HepG2 (cell line): ENCODE measurements around the gene TRAF4. TPM values are rescaled to one million over a fixed set of nuclear protein-coding genes. Genes with fewer than 3 reads are reported as not detected.

Source experiments
- DR1 ChIP-seq: sonication (generic); formaldehyde crosslinking; IDR thresholded peaks from 2 replicates; pipeline ENCODE4 v1.8.0; 2021; ENCODE audit warnings: mild to moderate bottlenecking, missing genetic modification reagents, inconsistent platforms
- HDAC6 ChIP-seq: fragments of 200-600 bp; sonication (generic); IDR thresholded peaks from 2 replicates; pipeline ENCODE4 v1.7.0; 2017; ENCODE audit warnings: mild to moderate bottlenecking, antibody characterized with exemption, low read length, low read depth
- IRX3 ChIP-seq: sonication (generic); formaldehyde crosslinking; IDR thresholded peaks from 2 replicates; pipeline ENCODE4 v1.8.1; 2023; ENCODE audit warnings: mild to moderate bottlenecking, low read depth, missing genetic modification reagents, borderline replicate concordance
- KLF9 ChIP-seq: IDR thresholded peaks from 2 replicates; pipeline ENCODE4 v1.6.1; 2016; ENCODE audit warnings: low read depth
- MAFF ChIP-seq: IDR thresholded peaks from 2 replicates; pipeline ENCODE4 v1.6.1; 2011; ENCODE audit warnings: low read depth, low read length, improper control_type of control experiment
- MED1 ChIP-seq: sonication (generic); formaldehyde crosslinking; IDR thresholded peaks from 2 replicates; pipeline ENCODE4 v1.4.0; 2020; ENCODE audit warnings: missing genetic modification reagents
- NCOR1 ChIP-seq: fragments of 200-600 bp; sonication (generic); IDR thresholded peaks from 2 replicates; pipeline ENCODE4 v1.7.0; 2017; ENCODE audit warnings: antibody characterized with exemption, low read length, borderline replicate concordance
- NFIB ChIP-seq: sonication (generic); formaldehyde crosslinking; IDR thresholded peaks from 2 replicates; pipeline ENCODE4 v1.9.0; 2021; ENCODE audit warnings: missing genetic modification reagents, mild to moderate bottlenecking, borderline replicate concordance
- NFKB2 ChIP-seq: sonication (generic); formaldehyde crosslinking; IDR thresholded peaks from 2 replicates; pipeline ENCODE4 v1.4.0; 2020; ENCODE audit warnings: missing genetic modification reagents, borderline replicate concordance
- SIN3A ChIP-seq: IDR thresholded peaks from 2 replicates; pipeline ENCODE4 v1.6.1; 2011; ENCODE audit warnings: low read depth, mild to moderate bottlenecking, control low read depth, low read length, borderline replicate concordance
- SP2 ChIP-seq: sonication (generic); formaldehyde crosslinking; IDR thresholded peaks from 2 replicates; pipeline ENCODE4 v1.5.1; 2020; ENCODE audit warnings: mild to moderate bottlenecking, missing genetic modification reagents
- WIZ ChIP-seq: sonication (generic); formaldehyde crosslinking; IDR thresholded peaks from 2 replicates; pipeline ENCODE4 v1.5.1; 2020; ENCODE audit warnings: mild to moderate bottlenecking, missing genetic modification reagents
- ZNF24 ChIP-seq: fragments of 450-650 bp; IDR thresholded peaks from 2 replicates; pipeline ENCODE4 v1.6.1; 2017; ENCODE audit warnings: antibody characterized with exemption, mild to moderate bottlenecking
- ZNF274 ChIP-seq: sonication (generic); formaldehyde crosslinking; IDR thresholded peaks from 2 replicates; pipeline ENCODE4 v1.5.1; 2020; ENCODE audit warnings: mild to moderate bottlenecking, missing genetic modification reagents
- ZNF343 ChIP-seq: sonication (generic); formaldehyde crosslinking; IDR thresholded peaks from 2 replicates; pipeline ENCODE4 v1.4.0; 2020; ENCODE audit warnings: mild to moderate bottlenecking, missing genetic modification reagents
- ZNF367 ChIP-seq: sonication (generic); formaldehyde crosslinking; IDR thresholded peaks from 2 replicates; pipeline ENCODE4 v1.4.0; 2020; ENCODE audit warnings: missing genetic modification reagents, borderline replicate concordance
- ZNF484 ChIP-seq: sonication (generic); formaldehyde crosslinking; IDR thresholded peaks from 2 replicates; pipeline ENCODE4 v1.5.1; 2020; ENCODE audit warnings: mild to moderate bottlenecking, low read depth, missing genetic modification reagents, borderline replicate concordance
- ZNF83 ChIP-seq: sonication (generic); formaldehyde crosslinking; IDR thresholded peaks from 2 replicates; pipeline ENCODE4 v1.4.0; 2020; ENCODE audit warnings: missing genetic modification reagents, mild to moderate bottlenecking, borderline replicate concordance
- polyA plus RNA-seq, 8 experiments: library from polyadenylated mRNA; depleted of rRNA in 3 of 8; stranded (reverse) in 7 of 8; unstranded in 1 of 8; fragments of >200 nt; fragmentation: Illumina TruSeq in 4 of 8; extraction: Trizol in 4 of 8; gene quantifications; 2 replicates each; pipeline versions ENCODE4 v1.2.1 to v1.2.3, GENCODE V29; 2011 to 2016; ENCODE audit warnings: low read depth in 4 of 8, missing spikeins in 1 of 8, mixed read lengths in 1 of 8; ENCODE audit not compliant: insufficient read depth in 1 of 8
- total RNA-seq, 5 experiments: library from RNA; depleted of rRNA; stranded (reverse); fragments of >200 nt; fragmentation: Illumina TruSeq; extraction: Trizol; gene quantifications; 2 replicates each; pipeline ENCODE4 v1.2.3, GENCODE V29; 2016; ENCODE audit warnings: low read depth in 1 of 5
- TF ChIP-seq, protein P1 (sequence below): sonication (generic); formaldehyde crosslinking; IDR thresholded peaks from 2 replicates; pipeline ENCODE4 v1.5.0; 2020; ENCODE audit warnings: mild to moderate bottlenecking, missing genetic modification reagents, borderline replicate concordance
- TF ChIP-seq, protein P2 (sequence below): sonication (generic); formaldehyde crosslinking; IDR thresholded peaks from 2 replicates; pipeline ENCODE4 v1.4.0; 2020; ENCODE audit warnings: missing genetic modification reagents
- TF ChIP-seq, protein P3 (sequence below): sonication (generic); formaldehyde crosslinking; IDR thresholded peaks from 2 replicates; pipeline ENCODE4 v1.4.0; 2020; ENCODE audit warnings: missing genetic modification reagents, borderline replicate concordance

Gene TRAF4
- total and polyA plus RNA-seq, 2 of the 13 experiments (the other 11 are each of a cell fraction or from before 2014, with no cell fraction given), result 86.0 to 89.9 TPM

GRCh38 chr17:28710861-28711722 is 32.7 kb upstream of the TRAF4 start (continued):
- TF ChIP-seq, protein P1, sequence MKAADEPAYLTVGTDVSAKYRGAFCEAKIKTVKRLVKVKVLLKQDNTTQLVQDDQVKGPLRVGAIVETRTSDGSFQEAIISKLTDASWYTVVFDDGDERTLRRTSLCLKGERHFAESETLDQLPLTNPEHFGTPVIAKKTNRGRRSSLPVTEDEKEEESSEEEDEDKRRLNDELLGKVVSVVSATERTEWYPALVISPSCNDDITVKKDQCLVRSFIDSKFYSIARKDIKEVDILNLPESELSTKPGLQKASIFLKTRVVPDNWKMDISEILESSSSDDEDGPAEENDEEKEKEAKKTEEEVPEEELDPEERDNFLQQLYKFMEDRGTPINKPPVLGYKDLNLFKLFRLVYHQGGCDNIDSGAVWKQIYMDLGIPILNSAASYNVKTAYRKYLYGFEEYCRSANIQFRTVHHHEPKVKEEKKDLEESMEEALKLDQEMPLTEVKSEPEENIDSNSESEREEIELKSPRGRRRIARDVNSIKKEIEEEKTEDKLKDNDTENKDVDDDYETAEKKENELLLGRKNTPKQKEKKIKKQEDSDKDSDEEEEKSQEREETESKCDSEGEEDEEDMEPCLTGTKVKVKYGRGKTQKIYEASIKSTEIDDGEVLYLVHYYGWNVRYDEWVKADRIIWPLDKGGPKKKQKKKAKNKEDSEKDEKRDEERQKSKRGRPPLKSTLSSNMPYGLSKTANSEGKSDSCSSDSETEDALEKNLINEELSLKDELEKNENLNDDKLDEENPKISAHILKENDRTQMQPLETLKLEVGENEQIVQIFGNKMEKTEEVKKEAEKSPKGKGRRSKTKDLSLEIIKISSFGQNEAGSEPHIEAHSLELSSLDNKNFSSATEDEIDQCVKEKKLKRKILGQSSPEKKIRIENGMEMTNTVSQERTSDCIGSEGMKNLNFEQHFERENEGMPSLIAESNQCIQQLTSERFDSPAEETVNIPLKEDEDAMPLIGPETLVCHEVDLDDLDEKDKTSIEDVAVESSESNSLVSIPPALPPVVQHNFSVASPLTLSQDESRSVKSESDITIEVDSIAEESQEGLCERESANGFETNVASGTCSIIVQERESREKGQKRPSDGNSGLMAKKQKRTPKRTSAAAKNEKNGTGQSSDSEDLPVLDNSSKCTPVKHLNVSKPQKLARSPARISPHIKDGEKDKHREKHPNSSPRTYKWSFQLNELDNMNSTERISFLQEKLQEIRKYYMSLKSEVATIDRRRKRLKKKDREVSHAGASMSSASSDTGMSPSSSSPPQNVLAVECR (CRISPR knock-in tag), result peak; percentile 69; the same call in 1 of the 2 replicates
- TF ChIP-seq MAFF (no peak), ZNF83 (CRISPR knock-in tag) (no peak), SIN3A (peak; percentile 49; the same call in 1 of the 2 replicates), NFIB (CRISPR knock-in tag) (no peak), HDAC6 (no peak), IRX3 (CRISPR knock-in tag) (no peak), NFKB2 (CRISPR knock-in tag) (peak; percentile 82; the same call in 1 of the 2 replicates), WIZ (CRISPR knock-in tag) (no peak), ZNF367 (0 out of 2 replicates have a peak, but pooled peaks have one; percentile 31), MED1 (CRISPR knock-in tag) (peak; percentile 59; the same call in 1 of the 2 replicates), KLF9 (no peak), ZNF24 (no peak), NCOR1 (no peak), DR1 (CRISPR knock-in tag) (no peak), ZNF484 (CRISPR knock-in tag) (no peak), ZNF274 (CRISPR knock-in tag) (peak; percentile 34; the same call in 1 of the 2 replicates), SP2 (CRISPR knock-in tag) (peak; percentile 77), ZNF343 (no peak)
- TF ChIP-seq, protein P2, sequence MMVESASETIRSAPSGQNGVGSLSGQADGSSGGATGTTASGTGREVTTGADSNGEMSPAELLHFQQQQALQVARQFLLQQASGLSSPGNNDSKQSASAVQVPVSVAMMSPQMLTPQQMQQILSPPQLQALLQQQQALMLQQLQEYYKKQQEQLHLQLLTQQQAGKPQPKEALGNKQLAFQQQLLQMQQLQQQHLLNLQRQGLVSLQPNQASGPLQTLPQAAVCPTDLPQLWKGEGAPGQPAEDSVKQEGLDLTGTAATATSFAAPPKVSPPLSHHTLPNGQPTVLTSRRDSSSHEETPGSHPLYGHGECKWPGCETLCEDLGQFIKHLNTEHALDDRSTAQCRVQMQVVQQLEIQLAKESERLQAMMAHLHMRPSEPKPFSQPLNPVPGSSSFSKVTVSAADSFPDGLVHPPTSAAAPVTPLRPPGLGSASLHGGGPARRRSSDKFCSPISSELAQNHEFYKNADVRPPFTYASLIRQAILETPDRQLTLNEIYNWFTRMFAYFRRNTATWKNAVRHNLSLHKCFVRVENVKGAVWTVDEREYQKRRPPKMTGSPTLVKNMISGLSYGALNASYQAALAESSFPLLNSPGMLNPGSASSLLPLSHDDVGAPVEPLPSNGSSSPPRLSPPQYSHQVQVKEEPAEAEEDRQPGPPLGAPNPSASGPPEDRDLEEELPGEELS (CRISPR knock-in tag), result peak; percentile 21; the same call in 1 of the 2 replicates
- TF ChIP-seq, protein P3, sequence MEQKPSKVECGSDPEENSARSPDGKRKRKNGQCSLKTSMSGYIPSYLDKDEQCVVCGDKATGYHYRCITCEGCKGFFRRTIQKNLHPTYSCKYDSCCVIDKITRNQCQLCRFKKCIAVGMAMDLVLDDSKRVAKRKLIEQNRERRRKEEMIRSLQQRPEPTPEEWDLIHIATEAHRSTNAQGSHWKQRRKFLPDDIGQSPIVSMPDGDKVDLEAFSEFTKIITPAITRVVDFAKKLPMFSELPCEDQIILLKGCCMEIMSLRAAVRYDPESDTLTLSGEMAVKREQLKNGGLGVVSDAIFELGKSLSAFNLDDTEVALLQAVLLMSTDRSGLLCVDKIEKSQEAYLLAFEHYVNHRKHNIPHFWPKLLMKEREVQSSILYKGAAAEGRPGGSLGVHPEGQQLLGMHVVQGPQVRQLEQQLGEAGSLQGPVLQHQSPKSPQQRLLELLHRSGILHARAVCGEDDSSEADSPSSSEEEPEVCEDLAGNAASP (CRISPR knock-in tag), result 0 out of 2 replicates have a peak, but pooled peaks have one; percentile 48
